Progenitor cell of endocrine pancreas (in vitro differentiated cells): ENCODE data around the gene SLAMF9. TPM values are rescaled to one million over a fixed set of nuclear protein-coding genes. Genes with fewer than 3 reads are reported as not detected.

ENCODE experiments used
- DNase-seq: peaks from one replicate; pipeline ENCODE4 v3.0.0; 2021; ENCODE audit warnings: low spot score; ENCODE audit not compliant: unreplicated experiment
- H3K27ac Mint-ChIP-seq: 2 replicates; pipeline ENCODE4 v1.8.0; 2021; ENCODE audit warnings: mild to moderate bottlenecking, moderate library complexity, mixed read lengths
- H3K27me3 Mint-ChIP-seq: 2 replicates; pipeline ENCODE4 v1.8.0; 2021; ENCODE audit warnings: mixed read lengths
- H3K36me3 Mint-ChIP-seq: 2 replicates; pipeline ENCODE4 v1.8.0; 2022; ENCODE audit warnings: mixed read lengths; ENCODE audit not compliant: insufficient read depth
- H3K4me1 Mint-ChIP-seq: 2 replicates; pipeline ENCODE4 v1.8.0; 2021; ENCODE audit warnings: low read depth, mixed read lengths
- H3K4me3 Mint-ChIP-seq: 2 replicates; pipeline ENCODE4 v1.8.0; 2021; ENCODE audit warnings: low read depth, mild to moderate bottlenecking, moderate library complexity, mixed read lengths
- H3K9me3 Mint-ChIP-seq: 2 replicates; pipeline ENCODE4 v1.8.0; 2021; ENCODE audit warnings: low read depth, mixed read lengths
- CTCF ChIP-seq: fragments of 200-600 bp; sonication (generic); IDR thresholded peaks from one replicate; pipeline ENCODE4 v1.5.0; 2021; ENCODE audit warnings: antibody characterized with exemption, mild to moderate bottlenecking; ENCODE audit not compliant: unreplicated experiment
- total RNA-seq: library from RNA; stranded (reverse); gene quantifications from 2 replicates; pipeline ENCODE4 v1.2.1, GENCODE V29; 2021

Gene SLAMF9
- total RNA-seq, 1 donor from 2014 or later, result not detected

GRCh38 chr1:159993911-159994310 lies 39.9 kb upstream of the SLAMF9 start:
- no peaks in the 10 kb centered on the region for H3K4me1 Mint-ChIP-seq
- no peak overlapping the region for H3K27ac Mint-ChIP-seq
- H3K4me3 Mint-ChIP-seq, result no peak overlapping the region
- H3K36me3 Mint-ChIP-seq, result no peaks in the 10 kb centered on the region
- no peak for DNase-seq
- TF ChIP-seq CTCF, result no peak
- no peaks in the 10 kb centered on the region for H3K9me3 Mint-ChIP-seq
- peaks cover 24% of the 10 kb centered on the region for H3K27me3 Mint-ChIP-seq

- Mint-ChIP-seq H3K4me1 (no peaks in the 10 kb centered on the region), H3K9me3 (no peaks in the 10 kb centered on the region), H3K4me3 (no peak overlapping the region), H3K27me3 (peaks cover 17% of the 10 kb centered on the region), H3K27ac (no peak overlapping the region), H3K36me3 (no peaks in the 10 kb centered on the region)
- TF ChIP-seq CTCF, result no peak
- no peak for DNase-seq
Measured at GRCh38 chr1:159992161-159992560, 38.1 kb upstream of the SLAMF9 start.

- no peak for TF ChIP-seq CTCF
- no peak overlapping the region for H3K4me3 Mint-ChIP-seq
- peaks cover 14% of the 10 kb centered on the region for H3K27me3 Mint-ChIP-seq
- no peaks in the 10 kb centered on the region for H3K36me3 Mint-ChIP-seq
- H3K4me1 Mint-ChIP-seq, result no peaks in the 10 kb centered on the region
- DNase-seq, result no peak
- no peak overlapping the region for H3K27ac Mint-ChIP-seq
- no peaks in the 10 kb centered on the region for H3K9me3 Mint-ChIP-seq
Measured at GRCh38 chr1:159991513-159991912, 37.5 kb upstream of the SLAMF9 start.

GRCh38 chr1:159990005-159990404 lies 36.0 kb upstream of the SLAMF9 start:
- no peak for DNase-seq
- peaks cover 4% of the 10 kb centered on the region for H3K27me3 Mint-ChIP-seq
- no peaks in the 10 kb centered on the region for H3K4me1 Mint-ChIP-seq
- no peaks in the 10 kb centered on the region for H3K36me3 Mint-ChIP-seq
- H3K27ac Mint-ChIP-seq, result no peak overlapping the region
- no peaks in the 10 kb centered on the region for H3K9me3 Mint-ChIP-seq
- TF ChIP-seq CTCF, result no peak
- H3K4me3 Mint-ChIP-seq, result no peak overlapping the region

GRCh38 chr1:159989581-159989980 lies 35.5 kb upstream of the SLAMF9 start:
- peaks cover 2% of the 10 kb centered on the region for H3K27me3 Mint-ChIP-seq
- no peaks in the 10 kb centered on the region for H3K4me1 Mint-ChIP-seq
- H3K36me3 Mint-ChIP-seq, result no peaks in the 10 kb centered on the region
- no peak overlapping the region for H3K4me3 Mint-ChIP-seq
- no peak for DNase-seq
- H3K9me3 Mint-ChIP-seq, result no peaks in the 10 kb centered on the region
- H3K27ac Mint-ChIP-seq, result no peak overlapping the region
- no peak for TF ChIP-seq CTCF
